Psoas muscle (tissue), 8 donors: ENCODE results near the gene ETAA1. TPM values are rescaled to one million over a fixed set of nuclear protein-coding genes. Genes with fewer than 3 reads are reported as not detected.

ENCODE experiments used
- ATAC-seq, 4 donors: fragments of 200-7000 bp; cut with Tn5 transposase; one replicate each; pipeline ENCODE4 v1.9.1; 2020; ENCODE audit warnings: moderate library complexity in 3 of 4, mild to moderate bottlenecking in 2 of 4
- DNase-seq, 2 donors: peaks; one replicate each; pipeline ENCODE4 v3.0.0-alpha.2; 2020
- H3K27ac ChIP-seq: fragments of 200-600 bp; one replicate; pipeline ENCODE4 v1.8.0; 2022
- H3K27me3 ChIP-seq, 3 donors: fragments of 200-600 bp in 1 of 3; one replicate each; pipeline versions ENCODE4 v1.6.1 to v1.8.0; 2013 to 2022; ENCODE audit warnings: low read length in 2 of 3, mild to moderate bottlenecking in 2 of 3, moderate library complexity in 1 of 3; ENCODE audit not compliant: insufficient read depth in 3 of 3
- H3K36me3 ChIP-seq, 2 donors: fragments of 200-600 bp in 1 of 2; one replicate each; pipeline versions ENCODE4 v1.6.1 to v1.8.0; 2013 to 2022; ENCODE audit warnings: low read depth in 1 of 2, mild to moderate bottlenecking in 1 of 2, moderate library complexity in 1 of 2; ENCODE audit not compliant: insufficient read depth in 1 of 2
- H3K4me1 ChIP-seq: fragments of 200-600 bp; one replicate; pipeline ENCODE4 v1.8.0; 2022
- H3K4me3 ChIP-seq: fragments of 200-600 bp; one replicate; pipeline ENCODE4 v1.8.0; 2022; ENCODE audit warnings: mild to moderate bottlenecking
- H3K9me3 ChIP-seq: fragments of 200-600 bp; one replicate; pipeline ENCODE4 v1.8.0; 2022
- WGBS, 3 donors: extraction: QIAGEN DNeasy Blood & Tissue Kit; methylation state at CpG; one replicate each; pipeline versions ENCODE4 v1.1.6 to v1.1.7; 2013; 5-methylcytosine and 5-hydroxymethylcytosine counted together
- intact Hi-C, 2 donors: fragments of 100-400 bp; cut with DNase I; formaldehyde crosslinking; loops; one replicate each; pipeline versions ENCODE4 v1.11.0 to v1.14.2; 2022
- polyA plus RNA-seq, 3 donors: library from polyadenylated mRNA; stranded (reverse); fragments of 200-250 nt; gene quantifications; one replicate each; pipeline ENCODE4 v1.2.3, GENCODE V29; 2013
- total RNA-seq, 4 donors: library from RNA; stranded (reverse); fragmentation: NEBNext Ultra II Directional in 2 of 4; extraction: Animal tissue kit (Norgen Biotek cat#: 25700) in 2 of 4; gene quantifications; one replicate each; pipeline versions ENCODE4 v1.2.1 to v1.2.4, GENCODE V29; 2021 to 2023
- TF ChIP-seq, protein P1 (sequence below): fragments of 200-600 bp; IDR thresholded peaks from one replicate; pipeline ENCODE4 v1.8.0; 2022; ENCODE audit warnings: antibody characterized with exemption
- donor health status: healthy with polysubstance abuse.
- donor health status: DM: no; HTN: no; CAD: no; lungs with moderate emphysema.
- donor health status: Bipolar disorder and iron deficiency.
- donor health status: healthy.
- donor health status: DM: yes; HTN: yes; CAD: no.
- donor health status: DM: no; HTN: no; CAD: no.
- donor health status: DM: no; HTN: no; CAD: no.
- donor health status: DM: yes; HTN: yes; CAD: no.

The ETAA1 gene
- total and polyA plus RNA-seq, 7 donors: 1.9 to 3.8 (median 2.9) TPM

DNA sequence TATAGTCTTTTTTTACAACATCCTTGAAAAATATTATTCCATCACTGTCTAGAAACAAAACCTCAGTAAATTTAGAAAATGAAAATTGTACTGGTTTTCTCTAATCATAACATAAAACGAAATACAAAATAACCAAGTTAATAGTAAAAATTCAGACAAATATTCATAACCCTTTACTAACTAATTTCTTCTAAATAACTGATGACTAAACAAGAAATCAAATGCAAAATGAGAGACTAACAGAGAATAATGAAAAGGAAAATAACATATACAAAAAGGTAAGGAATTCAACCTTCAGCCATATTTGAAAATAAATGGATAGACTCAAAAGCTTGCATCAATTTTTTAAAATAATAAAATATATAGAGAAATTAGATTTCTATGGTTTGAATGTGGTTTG is 18.6 kb upstream of the ETAA1 start:
- 90 to 94% (median 92%) methylated on average over 1 of the region's 1 CpG for WGBS, 3 donors
- ATAC-seq (no peak), DNase-seq (no peak)
- H3K4me3 ChIP-seq: no peak overlapping the region
- intact Hi-C loops: no loop called here
- no peaks in the 10 kb centered on the region for H3K4me1 ChIP-seq
- no peaks in the 10 kb centered on the region for H3K27me3 ChIP-seq
- TF ChIP-seq, protein P1, sequence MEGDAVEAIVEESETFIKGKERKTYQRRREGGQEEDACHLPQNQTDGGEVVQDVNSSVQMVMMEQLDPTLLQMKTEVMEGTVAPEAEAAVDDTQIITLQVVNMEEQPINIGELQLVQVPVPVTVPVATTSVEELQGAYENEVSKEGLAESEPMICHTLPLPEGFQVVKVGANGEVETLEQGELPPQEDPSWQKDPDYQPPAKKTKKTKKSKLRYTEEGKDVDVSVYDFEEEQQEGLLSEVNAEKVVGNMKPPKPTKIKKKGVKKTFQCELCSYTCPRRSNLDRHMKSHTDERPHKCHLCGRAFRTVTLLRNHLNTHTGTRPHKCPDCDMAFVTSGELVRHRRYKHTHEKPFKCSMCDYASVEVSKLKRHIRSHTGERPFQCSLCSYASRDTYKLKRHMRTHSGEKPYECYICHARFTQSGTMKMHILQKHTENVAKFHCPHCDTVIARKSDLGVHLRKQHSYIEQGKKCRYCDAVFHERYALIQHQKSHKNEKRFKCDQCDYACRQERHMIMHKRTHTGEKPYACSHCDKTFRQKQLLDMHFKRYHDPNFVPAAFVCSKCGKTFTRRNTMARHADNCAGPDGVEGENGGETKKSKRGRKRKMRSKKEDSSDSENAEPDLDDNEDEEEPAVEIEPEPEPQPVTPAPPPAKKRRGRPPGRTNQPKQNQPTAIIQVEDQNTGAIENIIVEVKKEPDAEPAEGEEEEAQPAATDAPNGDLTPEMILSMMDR: no peak
- no peaks in the 10 kb centered on the region for H3K9me3 ChIP-seq
- H3K36me3 ChIP-seq: no peaks in the 10 kb centered on the region
- no peak overlapping the region for H3K27ac ChIP-seq

DNA sequence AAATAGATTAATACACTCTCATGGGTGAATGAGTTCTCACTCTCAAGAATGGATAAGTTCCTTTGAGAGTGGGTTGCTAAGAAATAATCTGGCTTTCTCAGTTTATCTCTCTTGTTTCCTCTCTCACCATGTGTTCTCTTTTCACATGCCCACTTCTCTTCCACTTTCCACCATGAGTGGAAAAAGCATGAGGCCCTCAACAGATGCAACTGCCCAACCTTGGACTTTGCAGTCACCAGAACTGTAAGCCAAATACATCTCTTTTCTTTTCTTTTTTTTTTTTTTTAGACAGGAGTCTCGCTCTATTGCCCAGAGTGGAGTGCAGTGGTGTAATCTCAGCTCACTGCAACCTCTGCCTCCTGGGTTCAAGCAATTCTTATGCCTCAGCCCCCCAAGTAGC is 18.1 kb upstream of the ETAA1 start:
- H3K36me3 ChIP-seq: no peaks in the 10 kb centered on the region
- ATAC-seq (no peak), DNase-seq (no peak)
- TF ChIP-seq, protein P1: no peak
- WGBS, 3 donors: 93 to 100% (median 94%) methylated on average over 1 of the region's 1 CpG
- no peaks in the 10 kb centered on the region for H3K9me3 ChIP-seq
- no peaks in the 10 kb centered on the region for H3K4me1 ChIP-seq
- no peaks in the 10 kb centered on the region for H3K27me3 ChIP-seq
- H3K27ac ChIP-seq: no peak overlapping the region
- no peak overlapping the region for H3K4me3 ChIP-seq
- intact Hi-C loops: no loop called here

DNA sequence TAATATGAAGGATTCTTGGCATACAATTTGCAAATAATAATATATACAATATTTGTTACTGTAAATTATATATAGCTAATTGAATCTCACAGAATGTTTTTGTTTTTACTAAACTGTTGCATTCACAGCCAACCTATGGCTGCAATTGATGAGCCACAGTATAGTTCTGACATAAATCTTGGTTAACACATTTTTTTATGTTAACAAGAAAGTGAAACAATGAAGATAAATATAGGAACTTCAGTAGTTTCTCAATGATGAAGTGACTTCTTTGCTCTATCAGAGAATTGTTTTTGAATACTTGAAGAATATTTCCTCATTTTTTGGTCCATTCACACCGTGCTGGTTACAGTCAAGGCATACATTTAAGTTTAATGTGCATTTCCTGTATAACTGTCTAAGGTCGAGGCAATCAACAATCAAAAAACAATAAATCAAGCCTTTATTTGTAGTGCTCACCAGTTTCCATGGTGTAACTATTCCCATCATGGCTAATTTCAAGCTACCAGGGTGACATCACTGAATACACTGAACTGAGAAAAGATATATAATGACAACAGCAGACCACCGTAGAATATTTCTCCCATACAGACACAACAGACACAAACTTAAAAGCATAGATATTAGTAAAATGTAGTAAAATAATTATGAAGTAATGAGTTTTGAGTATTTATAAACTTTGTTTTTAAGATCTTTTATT is 12.9 kb upstream of the ETAA1 start:
- Histone ChIP-seq H3K36me3 (no peaks in the 10 kb centered on the region), H3K4me3 (no peak overlapping the region), H3K4me1 (no peaks in the 10 kb centered on the region), H3K27ac (no peak overlapping the region), H3K27me3 (no peaks in the 10 kb centered on the region), H3K9me3 (no peaks in the 10 kb centered on the region)
- TF ChIP-seq, protein P1: no peak
- DNase-seq (no peak), ATAC-seq (no peak)
- WGBS, 3 donors: 39 to 51% (median 51%) methylated on average over 3 of the region's 3 CpGs
- intact Hi-C loops: no loop called here

DNA sequence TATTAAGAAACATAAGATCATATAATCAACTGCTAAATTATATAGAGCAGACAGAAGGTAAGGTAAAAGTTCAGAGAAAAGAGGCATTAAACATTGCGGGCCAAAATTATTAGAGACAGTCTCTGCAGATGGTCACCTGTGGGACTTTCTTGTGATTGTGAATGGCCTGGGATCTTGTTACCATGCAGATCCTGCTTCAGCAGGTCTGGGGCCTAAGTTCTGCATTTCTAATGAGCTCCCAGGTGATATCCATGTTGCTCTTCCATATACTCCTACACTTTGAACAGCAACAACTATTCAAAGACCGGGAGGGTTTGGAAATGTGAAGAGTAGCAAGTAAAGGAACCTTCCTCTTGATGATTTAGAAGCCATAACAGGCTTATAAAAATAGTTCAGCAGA is 8.5 kb upstream of the ETAA1 start:
- ATAC-seq: no peak
- no peaks in the 10 kb centered on the region for H3K36me3 ChIP-seq
- H3K9me3 ChIP-seq: no peaks in the 10 kb centered on the region
- TF ChIP-seq, protein P1: no peak
- DNase-seq: no peak
- H3K4me1 ChIP-seq: no peaks in the 10 kb centered on the region
- H3K27me3 ChIP-seq: no peaks in the 10 kb centered on the region
- intact Hi-C loops: no loop called here
- WGBS, 3 donors: 89 to 97% (median 93%) methylated on average over 2 of the region's 2 CpGs
- no peak overlapping the region for H3K27ac ChIP-seq
- no peak overlapping the region for H3K4me3 ChIP-seq

DNA sequence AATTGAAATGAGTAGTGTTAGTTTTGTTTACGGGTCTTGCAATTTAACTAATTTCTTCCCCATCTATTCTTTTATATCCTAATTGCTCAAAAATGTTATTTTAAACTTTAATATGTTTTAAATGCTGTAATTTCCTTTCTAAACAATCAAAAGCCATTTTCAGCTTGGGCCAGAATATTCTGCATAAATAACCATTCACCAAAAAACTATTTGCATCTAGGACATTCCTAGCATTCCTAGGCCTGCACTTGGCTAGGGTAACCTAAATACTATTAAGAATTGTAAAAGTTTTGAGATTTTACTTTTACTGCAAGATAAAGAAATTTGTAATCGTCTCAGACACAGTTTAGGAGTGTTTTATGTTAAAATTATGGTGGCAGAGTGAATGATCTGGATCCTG is 7.8 kb upstream of the ETAA1 start:
- 51 to 62% (median 58%) methylated on average over 2 of the region's 2 CpGs for WGBS, 3 donors
- H3K4me1 ChIP-seq: no peaks in the 10 kb centered on the region
- DNase-seq: no peak
- no peaks in the 10 kb centered on the region for H3K36me3 ChIP-seq
- no peak overlapping the region for H3K27ac ChIP-seq
- H3K4me3 ChIP-seq: no peak overlapping the region
- no peaks in the 10 kb centered on the region for H3K9me3 ChIP-seq
- no peaks in the 10 kb centered on the region for H3K27me3 ChIP-seq
- intact Hi-C loops: no loop called here
- ATAC-seq: no peak
- TF ChIP-seq, protein P1: no peak
